GDM1 (cell line): Measurements from ENCODE around the gene CARMIL1.
"Not testable (repeated sequence)": the region's sequence is repeated elsewhere in the genome, so short reads cannot be mapped to it uniquely, and the experiment has no call there.

ENCODE experiments used
- DNase-seq: peaks from one replicate; lab custom pipeline; 2025; lab: John Stamatoyannopoulos, UW

Gene CARMIL1

GRCh38 chr6:25370178-25371036 lies 91.2 kb downstream of the CARMIL1 start:
- DNase-seq: no peak

GRCh38 chr6:25371037-25371347 lies 91.8 kb downstream of the CARMIL1 start:
- no peak for DNase-seq

DNA sequence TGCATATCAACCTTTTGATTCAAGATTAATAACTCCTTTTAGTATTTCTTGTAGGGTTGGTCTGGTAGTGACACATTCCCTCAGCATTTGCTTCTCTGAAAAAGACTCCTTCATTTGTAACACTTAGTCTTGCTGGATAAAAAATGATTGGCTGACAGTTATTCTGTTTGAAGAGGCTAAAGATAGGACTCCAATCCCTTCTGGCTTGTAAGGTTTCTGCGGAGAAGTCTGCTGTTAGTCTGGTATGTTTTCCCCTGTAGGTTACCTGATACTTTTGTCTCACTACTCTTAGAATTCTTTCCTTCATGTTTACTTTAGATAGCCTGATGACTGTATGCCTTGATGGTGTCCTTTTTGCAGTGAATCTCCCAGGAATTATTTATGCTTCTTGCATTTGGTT lies 96.0 kb downstream of the CARMIL1 start:
- DNase-seq: no peak

GRCh38 chr6:25377664-25378063 lies 98.5 kb downstream of the CARMIL1 start:
- DNase-seq: no peak

GRCh38 chr6:25381077-25381476 lies 101.9 kb downstream of the CARMIL1 start:
- DNase-seq: no peak

DNA sequence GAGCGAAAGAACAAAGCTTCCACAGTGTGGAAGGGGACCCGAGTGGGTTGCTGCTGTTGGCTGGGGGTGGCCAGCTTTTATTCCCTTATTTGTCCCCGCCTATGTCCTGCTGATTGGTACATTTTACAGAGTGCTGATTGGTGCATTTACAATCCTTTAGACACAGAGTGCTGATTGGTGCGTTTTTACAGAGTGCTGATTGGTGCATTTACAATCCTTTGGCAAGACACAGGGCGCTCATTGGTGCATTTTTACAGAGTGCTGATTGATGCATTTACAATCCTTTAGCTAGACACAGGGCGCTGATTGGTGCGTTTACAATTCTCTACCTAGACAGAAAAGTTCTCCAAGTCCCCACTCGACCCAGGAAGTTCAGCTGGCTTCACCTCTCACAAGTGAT lies 103.3 kb downstream of the CARMIL1 start:
- not testable (repeated sequence) for DNase-seq

- DNase-seq: no peak
These were observed 105.1 kb downstream of the CARMIL1 start for GRCh38 chr6:25384234-25384633.

- no peak for DNase-seq
These were observed 105.8 kb downstream of the CARMIL1 start for GRCh38 chr6:25384967-25385366.

DNA sequence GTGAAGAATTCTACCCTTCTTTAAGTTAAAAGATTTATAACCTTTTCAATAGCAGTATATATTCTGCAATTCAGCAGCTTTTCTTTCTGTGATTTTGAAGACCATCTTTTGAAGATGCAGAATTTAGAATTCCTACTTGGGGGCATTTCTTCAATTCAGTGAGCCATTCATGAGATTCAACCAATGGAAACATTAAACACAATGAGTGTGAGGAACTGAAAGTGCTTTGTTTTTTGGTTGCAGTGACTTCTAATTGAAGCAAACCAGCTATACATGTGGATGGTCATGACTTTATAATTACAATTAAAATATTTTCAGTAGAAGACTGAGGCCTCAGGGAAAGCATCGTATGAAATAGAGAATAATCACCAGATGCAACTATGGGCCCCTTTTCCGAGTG lies 108.3 kb downstream of the CARMIL1 start:
- no peak for DNase-seq

GRCh38 chr6:25387911-25388310 lies 108.7 kb downstream of the CARMIL1 start:
- no peak for DNase-seq

GRCh38 chr6:25388776-25389175 lies 109.6 kb downstream of the CARMIL1 start:
- no peak for DNase-seq

GRCh38 chr6:25389471-25389870 lies 110.3 kb downstream of the CARMIL1 start:
- no peak for DNase-seq

DNA sequence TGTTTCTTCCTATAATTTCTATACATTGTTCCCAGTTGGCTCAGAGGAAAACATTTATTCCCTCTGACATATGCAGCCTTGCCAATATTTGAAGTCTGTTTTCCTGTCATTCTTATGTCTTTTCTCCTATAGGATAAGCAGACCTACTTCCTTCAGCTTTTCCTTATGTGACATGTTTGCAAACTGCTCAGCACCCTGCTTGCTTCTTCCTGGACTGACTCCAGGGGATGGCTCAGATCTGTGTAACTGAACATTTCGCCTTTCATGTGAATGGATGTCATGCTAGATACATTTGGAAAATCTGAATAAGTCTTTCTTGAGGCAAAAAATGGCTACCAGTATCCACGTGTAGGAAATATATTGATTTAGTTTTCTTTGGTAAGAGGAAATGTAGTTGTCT lies 113.2 kb downstream of the CARMIL1 start:
- DNase-seq: no peak

- DNase-seq: no peak
These were observed 116.6 kb downstream of the CARMIL1 start for GRCh38 chr6:25395731-25396130.

GRCh38 chr6:25397406-25397805 lies 118.2 kb downstream of the CARMIL1 start:
- no peak for DNase-seq

GRCh38 chr6:25399885-25400284 lies 120.7 kb downstream of the CARMIL1 start:
- DNase-seq: no peak

- no peak for DNase-seq
These were observed 122.5 kb downstream of the CARMIL1 start for GRCh38 chr6:25401711-25402110.

- no peak for DNase-seq
These were observed 123.0 kb downstream of the CARMIL1 start for GRCh38 chr6:25402125-25402524.

GRCh38 chr6:25403150-25403549 lies 124.0 kb downstream of the CARMIL1 start:
- DNase-seq: no peak

DNA sequence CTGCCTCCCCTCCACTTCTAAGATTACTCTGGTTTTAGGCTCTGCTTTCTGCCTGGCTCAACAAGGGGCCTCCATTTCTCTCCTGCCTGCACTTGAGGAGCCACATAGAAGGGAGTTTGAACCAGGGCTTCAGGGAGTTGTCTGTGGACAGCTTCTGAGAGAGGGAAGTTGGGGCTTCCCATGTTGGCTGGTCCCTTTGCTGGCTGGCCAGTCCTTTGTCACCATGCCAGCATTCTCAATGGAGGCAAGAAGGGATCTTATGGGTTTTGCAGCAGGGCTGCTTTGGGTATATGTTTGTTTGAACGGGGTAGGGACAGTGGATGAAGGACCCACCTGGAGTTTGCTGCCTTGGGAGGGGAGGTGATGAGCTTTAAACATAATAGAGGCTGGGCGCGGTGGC lies 124.9 kb downstream of the CARMIL1 start:
- DNase-seq: no peak

DNA sequence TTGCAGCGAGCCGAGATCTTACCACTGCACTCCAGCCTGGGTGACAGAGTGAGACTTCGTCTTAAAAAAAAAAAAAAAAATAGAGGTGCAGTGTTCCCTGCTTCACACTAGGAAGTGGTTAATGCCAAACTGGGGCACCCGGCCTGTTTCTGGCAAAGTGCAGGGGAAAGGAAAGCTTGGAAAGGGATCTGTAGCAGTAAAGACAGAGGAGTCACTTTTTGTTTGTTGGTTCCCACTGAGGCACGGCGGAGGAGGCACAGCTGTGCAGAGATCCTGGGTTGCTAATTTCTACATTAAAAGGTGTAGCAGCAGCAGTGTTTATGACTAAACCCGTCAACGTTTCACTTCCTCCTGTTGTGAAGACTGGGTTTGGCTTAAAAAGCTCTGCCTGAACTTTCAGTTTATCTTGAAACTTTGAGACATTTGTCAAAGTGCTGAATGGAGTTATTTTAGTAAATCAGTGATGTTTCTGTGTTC lies 125.6 kb downstream of the CARMIL1 start:
- no peak for DNase-seq

- no peak for DNase-seq
These were observed 126.3 kb downstream of the CARMIL1 start for GRCh38 chr6:25405442-25405841.

GRCh38 chr6:25407431-25407830 lies 128.3 kb downstream of the CARMIL1 start:
- DNase-seq: no peak

- no peak for DNase-seq
These were observed 130.9 kb downstream of the CARMIL1 start for GRCh38 chr6:25410102-25410501.
